ENCODE data around the gene HAVCR1. TPM values are rescaled to one million over a fixed set of nuclear protein-coding genes. Genes with fewer than 3 reads are reported as not detected.

The HAVCR1 gene
- 1.3 TPM for total RNA-seq

DNA sequence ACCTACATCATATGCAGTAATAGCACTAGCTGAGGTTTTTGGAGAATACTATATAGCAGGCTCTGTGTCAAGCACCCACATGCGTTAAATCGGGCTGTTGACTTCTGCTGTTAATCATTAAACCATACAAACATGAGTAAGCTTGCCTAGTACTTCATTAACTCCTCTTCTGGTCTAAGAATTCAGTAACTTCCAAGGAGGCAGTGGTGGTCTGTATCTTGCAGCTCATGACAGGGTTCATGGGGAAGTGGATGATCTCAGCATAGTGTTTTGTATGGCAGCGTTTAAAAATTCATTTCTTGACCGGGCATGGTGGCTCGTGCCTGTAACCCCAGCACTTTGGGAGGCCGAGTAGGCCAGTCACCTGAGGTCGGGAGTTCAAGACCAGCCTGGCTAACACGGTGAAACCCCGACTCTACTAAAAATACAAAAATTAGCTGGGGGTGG is at the start of gene HAVCR1:
HAVCR1 (minus strand) TSS at position 24 of the 447 bp plus-strand sequence. CDS start 1,173 bp downstream, outside the sequence.
- H3K4me1 ChIP-seq (ENCODE audit: insufficient read depth, low read length): no peaks in the 10 kb centered on the region

GRCh38 chr5:157107508-157107907 is 48.6 kb upstream of the HAVCR1 start:
- Histone ChIP-seq H3K9me3 (ENCODE audit: low read depth, low read length) (no peaks in the 10 kb centered on the region), H3K27me3 (ENCODE audit: insufficient read depth, low read length) (no peaks in the 10 kb centered on the region), H3K4me1 (ENCODE audit: insufficient read depth, low read length) (peaks cover 68% of the 10 kb centered on the region), H3K4me3 (ENCODE audit: low read length) (peak overlapping the region; percentile 32)

More for the DNA sequence above, at the start of gene HAVCR1:
- Histone ChIP-seq H3K4me3 (ENCODE audit: low read length) (no peak within 1 kb of the TSS), H3K27me3 (ENCODE audit: insufficient read depth, low read length) (no peaks in the 10 kb centered on the region), H3K9me3 (ENCODE audit: low read depth, low read length) (no peaks in the 10 kb centered on the region)

DNA sequence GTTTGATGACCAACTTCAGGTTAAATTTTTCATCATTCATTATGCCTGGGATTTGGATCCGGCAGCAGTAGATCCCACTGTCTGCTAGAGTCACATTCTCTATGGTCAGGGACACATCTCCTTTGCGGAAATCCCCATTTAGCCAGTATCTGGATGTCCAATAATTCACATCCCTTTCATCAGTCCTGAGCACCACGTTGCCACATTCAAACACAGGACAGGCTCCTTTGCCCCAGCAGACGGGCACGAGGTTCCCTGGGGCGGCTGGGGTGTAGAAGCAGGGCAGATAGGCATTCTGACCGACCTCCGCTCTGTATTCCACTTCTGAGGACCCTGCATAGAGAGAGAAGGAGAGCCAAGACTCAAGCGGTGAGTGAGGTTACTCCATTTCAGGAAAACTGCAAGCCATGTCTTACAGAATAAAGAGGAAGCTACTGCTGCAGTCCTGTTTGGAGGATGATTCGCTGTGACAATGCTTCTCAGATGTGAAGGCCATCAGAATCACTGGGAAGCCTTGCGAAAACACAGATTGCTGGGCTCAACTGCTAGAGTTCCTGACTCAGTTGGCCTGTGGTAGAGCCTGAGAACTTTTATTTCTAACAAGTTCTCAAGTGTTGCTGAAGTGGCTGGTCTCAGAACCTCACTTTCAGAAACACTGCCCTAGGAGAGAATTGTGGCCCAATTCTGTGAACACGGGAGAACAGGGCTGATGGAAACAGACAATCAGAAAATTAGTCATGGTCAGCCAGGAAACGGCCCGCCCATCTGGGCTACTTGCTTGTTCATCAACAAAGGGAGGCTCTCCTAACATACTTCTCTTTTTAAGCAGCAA is 47.9 kb upstream of the HAVCR1 start:
- Histone ChIP-seq H3K27me3 (ENCODE audit: insufficient read depth, low read length) (no peaks in the 10 kb centered on the region), H3K4me3 (ENCODE audit: low read length) (peak overlapping the region; percentile 32), H3K9me3 (ENCODE audit: low read depth, low read length) (no peaks in the 10 kb centered on the region), H3K4me1 (ENCODE audit: insufficient read depth, low read length) (peaks cover 68% of the 10 kb centered on the region)

- Histone ChIP-seq H3K9me3 (ENCODE audit: low read depth, low read length) (no peaks in the 10 kb centered on the region), H3K27me3 (ENCODE audit: insufficient read depth, low read length) (no peaks in the 10 kb centered on the region), H3K4me1 (ENCODE audit: insufficient read depth, low read length) (peaks cover 30% of the 10 kb centered on the region), H3K4me3 (ENCODE audit: low read length) (no peak overlapping the region)
Observed at GRCh38 chr5:157100140-157100679, 41.3 kb upstream of the HAVCR1 start.

- Histone ChIP-seq H3K27me3 (ENCODE audit: insufficient read depth, low read length) (no peaks in the 10 kb centered on the region), H3K4me3 (ENCODE audit: low read length) (no peak overlapping the region), H3K4me1 (ENCODE audit: insufficient read depth, low read length) (no peaks in the 10 kb centered on the region), H3K9me3 (ENCODE audit: low read depth, low read length) (no peaks in the 10 kb centered on the region)
Observed at GRCh38 chr5:157088342-157088990, 29.6 kb upstream of the HAVCR1 start.

DNA sequence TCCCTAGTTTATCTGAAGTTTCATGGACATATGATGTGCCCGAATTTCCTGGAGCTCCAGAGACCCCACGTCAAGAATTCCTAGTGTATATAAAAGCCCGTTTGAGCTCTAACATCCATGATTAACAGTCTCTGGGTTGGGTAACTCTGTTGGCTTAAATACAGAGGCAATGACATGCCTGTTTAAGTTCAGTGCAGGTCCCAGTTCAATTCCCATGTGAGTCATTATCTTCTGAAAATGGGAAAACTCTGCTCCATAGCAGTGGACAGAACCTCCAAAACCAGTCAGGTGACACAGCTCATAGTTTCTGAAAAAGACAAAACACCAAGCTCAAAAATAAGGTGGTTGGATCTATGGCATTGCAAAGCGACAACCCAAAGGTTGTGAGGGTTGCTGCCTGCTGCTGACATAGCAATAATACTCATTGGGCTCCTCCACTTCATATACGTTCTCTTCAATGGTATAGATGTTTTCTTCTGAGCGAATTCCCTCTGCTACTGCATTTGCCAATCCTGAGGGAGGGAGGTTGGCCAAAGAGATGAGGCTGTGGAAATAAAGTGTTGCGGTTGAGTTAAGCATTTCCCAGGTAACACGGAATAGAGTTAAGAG is 27.9 kb upstream of the HAVCR1 start:
- H3K9me3 ChIP-seq (ENCODE audit: low read depth, low read length): no peaks in the 10 kb centered on the region
- no peak overlapping the region for H3K4me3 ChIP-seq (ENCODE audit: low read length)
- no peaks in the 10 kb centered on the region for H3K27me3 ChIP-seq (ENCODE audit: insufficient read depth, low read length)
- no peaks in the 10 kb centered on the region for H3K4me1 ChIP-seq (ENCODE audit: insufficient read depth, low read length)

- H3K4me3 ChIP-seq (ENCODE audit: low read length): no peak overlapping the region
- H3K9me3 ChIP-seq (ENCODE audit: low read depth, low read length): no peaks in the 10 kb centered on the region
- H3K27me3 ChIP-seq (ENCODE audit: insufficient read depth, low read length): no peaks in the 10 kb centered on the region
- H3K4me1 ChIP-seq (ENCODE audit: insufficient read depth, low read length): no peaks in the 10 kb centered on the region
Observed at GRCh38 chr5:157085930-157086329, 27.0 kb upstream of the HAVCR1 start.

GRCh38 chr5:157080286-157080685 is 21.4 kb upstream of the HAVCR1 start:
- peaks cover under 1% of the 10 kb centered on the region for H3K4me1 ChIP-seq (ENCODE audit: insufficient read depth, low read length)
- no peaks in the 10 kb centered on the region for H3K27me3 ChIP-seq (ENCODE audit: insufficient read depth, low read length)
- H3K9me3 ChIP-seq (ENCODE audit: low read depth, low read length): no peaks in the 10 kb centered on the region
- H3K4me3 ChIP-seq (ENCODE audit: low read length): no peak overlapping the region

DNA sequence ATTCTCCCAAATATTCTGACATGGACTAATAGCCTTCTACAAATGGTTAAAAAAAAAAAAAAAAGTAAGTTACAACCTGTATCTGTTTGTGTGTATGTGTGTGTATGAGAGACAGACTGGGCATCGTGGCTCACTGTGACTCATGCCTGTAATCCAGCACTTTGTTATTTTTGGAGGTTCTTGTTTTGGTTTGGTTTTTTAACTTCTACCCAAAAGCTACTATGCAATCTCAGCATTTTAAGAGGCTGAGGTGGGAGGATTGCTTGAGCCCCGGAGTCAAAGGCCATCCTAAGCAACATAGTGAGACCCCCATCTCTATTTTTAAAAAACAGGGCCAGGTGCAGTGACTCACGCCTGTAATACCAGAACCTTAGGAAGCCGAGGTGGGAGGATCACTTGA is 17.6 kb upstream of the HAVCR1 start:
- H3K4me1 ChIP-seq (ENCODE audit: insufficient read depth, low read length): peaks cover 12% of the 10 kb centered on the region
- no peaks in the 10 kb centered on the region for H3K9me3 ChIP-seq (ENCODE audit: low read depth, low read length)
- H3K27me3 ChIP-seq (ENCODE audit: insufficient read depth, low read length): no peaks in the 10 kb centered on the region
- no peak overlapping the region for H3K4me3 ChIP-seq (ENCODE audit: low read length)

- Histone ChIP-seq H3K4me1 (ENCODE audit: insufficient read depth, low read length) (peaks cover 12% of the 10 kb centered on the region), H3K4me3 (ENCODE audit: low read length) (no peak overlapping the region), H3K9me3 (ENCODE audit: low read depth, low read length) (no peaks in the 10 kb centered on the region), H3K27me3 (ENCODE audit: insufficient read depth, low read length) (no peaks in the 10 kb centered on the region)
Observed at GRCh38 chr5:157072508-157072907, 13.6 kb upstream of the HAVCR1 start.

DNA sequence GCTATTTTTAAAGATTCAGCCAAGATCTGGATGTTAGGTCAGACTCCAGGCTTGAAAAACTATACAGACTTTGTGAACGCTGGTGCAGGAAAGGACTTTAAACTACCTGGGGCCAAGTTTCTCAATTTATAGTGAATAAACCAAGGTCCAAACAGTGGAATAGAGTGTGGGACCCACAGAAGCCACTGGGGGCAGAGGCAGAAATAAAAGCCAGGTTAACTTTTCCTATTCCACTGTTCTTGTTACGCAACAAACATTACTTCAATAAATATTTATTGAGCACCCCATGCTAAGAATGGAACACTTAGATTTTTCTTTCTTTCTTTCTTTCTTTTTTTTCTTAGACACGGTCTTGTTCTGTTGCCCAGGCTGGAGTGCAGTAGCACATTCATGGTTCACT is 11.0 kb upstream of the HAVCR1 start:
- Histone ChIP-seq H3K27me3 (ENCODE audit: insufficient read depth, low read length) (no peaks in the 10 kb centered on the region), H3K9me3 (ENCODE audit: low read depth, low read length) (no peaks in the 10 kb centered on the region), H3K4me3 (ENCODE audit: low read length) (no peak overlapping the region), H3K4me1 (ENCODE audit: insufficient read depth, low read length) (peaks cover 8% of the 10 kb centered on the region)

GRCh38 chr5:157068785-157069184 is 9.9 kb upstream of the HAVCR1 start:
- Histone ChIP-seq H3K4me3 (ENCODE audit: low read length) (no peak overlapping the region), H3K4me1 (ENCODE audit: insufficient read depth, low read length) (peaks cover 7% of the 10 kb centered on the region), H3K27me3 (ENCODE audit: insufficient read depth, low read length) (no peaks in the 10 kb centered on the region), H3K9me3 (ENCODE audit: low read depth, low read length) (no peaks in the 10 kb centered on the region)

GRCh38 chr5:157068339-157068738 is 9.4 kb upstream of the HAVCR1 start:
- Histone ChIP-seq H3K27me3 (ENCODE audit: insufficient read depth, low read length) (no peaks in the 10 kb centered on the region), H3K4me3 (ENCODE audit: low read length) (no peak overlapping the region)

DNA sequence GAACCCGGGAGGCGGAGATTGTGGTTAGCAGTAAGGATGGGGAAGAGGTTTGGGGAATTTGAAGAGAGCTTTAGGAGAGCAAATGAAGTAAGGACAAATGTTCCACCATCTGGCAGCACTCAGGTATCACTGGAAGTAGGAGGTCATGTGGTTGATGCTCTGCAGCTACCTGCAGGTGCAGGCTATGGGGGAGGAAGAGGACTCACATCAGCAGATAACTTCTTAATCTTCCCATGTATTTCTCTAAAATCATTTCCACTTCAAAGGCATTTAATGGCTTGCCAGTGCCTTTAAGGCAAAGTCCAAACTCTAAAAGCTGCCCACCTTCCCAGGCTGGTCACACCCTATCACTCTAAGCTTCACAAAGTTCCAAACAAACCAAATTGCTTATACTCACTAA is 8.1 kb upstream of the HAVCR1 start:
- Histone ChIP-seq H3K27me3 (ENCODE audit: insufficient read depth, low read length) (no peaks in the 10 kb centered on the region), H3K4me1 (ENCODE audit: insufficient read depth, low read length) (no peaks in the 10 kb centered on the region), H3K9me3 (ENCODE audit: low read depth, low read length) (no peaks in the 10 kb centered on the region), H3K4me3 (ENCODE audit: low read length) (no peak overlapping the region)

More at GRCh38 chr5:157068339-157068738, 9.4 kb upstream of the HAVCR1 start:
- Histone ChIP-seq H3K9me3 (ENCODE audit: low read depth, low read length) (no peaks in the 10 kb centered on the region), H3K4me1 (ENCODE audit: insufficient read depth, low read length) (peaks cover 7% of the 10 kb centered on the region)

DNA sequence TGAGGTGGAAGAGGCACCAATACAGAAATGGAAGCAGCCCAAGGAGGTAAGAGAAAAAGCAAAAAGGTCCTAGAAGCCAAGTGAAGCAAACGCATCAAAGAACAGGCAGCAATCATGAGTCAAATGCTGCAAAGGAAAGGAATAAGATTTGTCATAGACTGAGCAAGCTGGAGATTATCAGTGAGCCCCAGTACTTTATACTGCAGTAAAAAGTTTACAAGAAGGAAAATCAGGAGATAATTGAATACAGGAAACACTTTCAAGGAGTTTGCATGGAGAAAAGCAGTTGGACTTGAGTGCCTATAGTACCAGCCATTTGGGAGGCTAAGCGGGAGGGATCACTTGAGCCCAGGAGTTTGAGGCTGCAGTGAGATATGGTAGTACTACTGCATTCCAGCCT is 7.2 kb upstream of the HAVCR1 start:
- Histone ChIP-seq H3K9me3 (ENCODE audit: low read depth, low read length) (no peaks in the 10 kb centered on the region), H3K4me3 (ENCODE audit: low read length) (no peak overlapping the region), H3K27me3 (ENCODE audit: insufficient read depth, low read length) (no peaks in the 10 kb centered on the region), H3K4me1 (ENCODE audit: insufficient read depth, low read length) (no peaks in the 10 kb centered on the region)
